IMR-90 (cell line): Measurements from ENCODE around the gene TEKT1. TPM values are rescaled to one million over a fixed set of nuclear protein-coding genes. Genes with fewer than 3 reads are reported as not detected.

Experiments
- ATAC-seq: fragments of 200-7000 bp; cut with Tn5 transposase; 2 replicates; pipeline ENCODE4 v1.9.1; 2020; ENCODE audit warnings: low read depth, mild to moderate bottlenecking, moderate library complexity
- BruUV-seq: library from RNA; stranded (reverse); fragments of 400-500 nt; replicated peaks from 2 replicates; lab custom pipeline; 2021; lab: Mats Ljungman, UMichigan
- CTCF ChIA-PET: fragments of 300-600 bp; formaldehyde crosslinking; extraction: SDS; loops from one replicate; lab custom pipeline; 2021; ENCODE audit warnings: antibody characterized with exemption; lab: Yijun Ruan, JAX
- POLR2A ChIA-PET: fragments of 300-600 bp; sonication (Branson Sonifier 250); formaldehyde crosslinking; loops from one replicate; lab custom pipeline; 2022; ENCODE audit warnings: antibody characterized with exemption; ENCODE audit not compliant: unreplicated experiment; lab: Charles Lee
- DNase-seq: peaks from one replicate; pipeline ENCODE4 v3.0.0; 2013
- H2AFZ ChIP-seq: replicated peaks from 2 replicates; pipeline ENCODE3; 2013; ENCODE audit warnings: low read length, mild to moderate bottlenecking; ENCODE audit not compliant: poor library complexity
- H2AK5ac ChIP-seq: 2 replicates; pipeline ENCODE4 v1.6.1; 2013; ENCODE audit warnings: low read depth, low read length, inconsistent platforms
- H2AK9ac ChIP-seq: replicated peaks from 2 replicates; pipeline ENCODE3; 2013; ENCODE audit warnings: mild to moderate bottlenecking, low read depth, low read length, moderate library complexity; ENCODE audit not compliant: poor library complexity
- H2BK120ac ChIP-seq: 2 replicates; pipeline ENCODE4 v1.6.1; 2013; ENCODE audit warnings: low read depth, low read length, inconsistent platforms
- H2BK15ac ChIP-seq: 3 replicates; pipeline ENCODE4 v1.6.1; 2013; ENCODE audit warnings: low read depth, low read length, inconsistent platforms
- H2BK20ac ChIP-seq: 2 replicates; pipeline ENCODE4 v1.6.1; 2013; ENCODE audit warnings: low read depth, mild to moderate bottlenecking, inconsistent platforms, low read length, moderate library complexity
- H2BK5ac ChIP-seq: 2 replicates; pipeline ENCODE4 v1.6.1; 2013; ENCODE audit warnings: mild to moderate bottlenecking, low read depth, low read length, inconsistent platforms; ENCODE audit not compliant: poor library complexity, severe bottlenecking
- H3K14ac ChIP-seq: replicated peaks from 2 replicates; pipeline ENCODE4 v1.6.1; 2013; ENCODE audit warnings: low read depth, low read length, inconsistent platforms
- H3K18ac ChIP-seq: 2 replicates; pipeline ENCODE4 v1.6.1; 2013; ENCODE audit warnings: low read depth, low read length, control low read depth
- H3K23ac ChIP-seq: 2 replicates; pipeline ENCODE4 v1.6.1; 2013; ENCODE audit warnings: low read depth, low read length, inconsistent platforms
- H3K27ac ChIP-seq: 2 replicates; pipeline ENCODE4 v1.5.1; 2013; ENCODE audit warnings: mild to moderate bottlenecking, control low read depth, low read length; ENCODE audit not compliant: insufficient read depth
- H3K27me3 ChIP-seq: 2 replicates; pipeline ENCODE4 v1.6.1; 2013; ENCODE audit warnings: low read length; ENCODE audit not compliant: control insufficient read depth, insufficient read depth
- H3K36me3 ChIP-seq: 2 replicates; pipeline ENCODE4 v1.6.1; 2013; ENCODE audit warnings: low read length, mixed read lengths; ENCODE audit not compliant: control insufficient read depth, insufficient read depth
- H3K4ac ChIP-seq: 2 replicates; pipeline ENCODE4 v1.6.1; 2013; ENCODE audit warnings: low read depth, low read length, inconsistent platforms
- H3K4me1 ChIP-seq: 2 replicates; pipeline ENCODE4 v1.6.1; 2013; ENCODE audit warnings: low read length, mixed read lengths; ENCODE audit not compliant: control insufficient read depth, insufficient read depth
- H3K4me2 ChIP-seq: 2 replicates; pipeline ENCODE4 v1.6.1; 2013; ENCODE audit warnings: low read depth, mild to moderate bottlenecking, control low read depth, low read length, moderate library complexity
- H3K4me3 ChIP-seq: 2 replicates; pipeline ENCODE4 v1.5.1; 2013; ENCODE audit warnings: low read depth, mild to moderate bottlenecking, control low read depth, low read length, moderate library complexity; ENCODE audit not compliant: insufficient read depth
- H3K56ac ChIP-seq: 2 replicates; pipeline ENCODE4 v1.6.1; 2013; ENCODE audit warnings: low read length, inconsistent platforms; ENCODE audit not compliant: insufficient read depth; ENCODE audit errors: extremely low read depth
- H3K79me1 ChIP-seq, 2 experiments: 2 replicates each; pipeline ENCODE4 v1.6.1; 2013; ENCODE audit warnings: low read length in 2 of 2, inconsistent platforms in 1 of 2, low read depth in 1 of 2
- H3K9ac ChIP-seq: 2 replicates; pipeline ENCODE4 v1.6.1; 2013; ENCODE audit warnings: low read depth, low read length, control low read depth
- H3K9me1 ChIP-seq: 2 replicates; pipeline ENCODE4 v1.6.1; 2013; ENCODE audit warnings: low read length, inconsistent platforms; ENCODE audit not compliant: insufficient read depth
- H3K9me3 ChIP-seq: 2 replicates; pipeline ENCODE4 v1.6.1; 2013; ENCODE audit warnings: low read length; ENCODE audit not compliant: control insufficient read depth, insufficient read depth
- H4K20me1 ChIP-seq: 2 replicates; pipeline ENCODE4 v1.6.1; 2013; ENCODE audit warnings: low read length, inconsistent platforms; ENCODE audit not compliant: insufficient read depth
- H4K5ac ChIP-seq: 2 replicates; pipeline ENCODE4 v1.6.1; 2013; ENCODE audit warnings: mild to moderate bottlenecking, low read depth, low read length, control low read depth
- H4K8ac ChIP-seq, 2 experiments: 2 replicates each; pipeline ENCODE4 v1.6.1; 2013; ENCODE audit warnings: low read depth in 2 of 2, low read length in 2 of 2, control low read depth in 1 of 2, inconsistent platforms in 1 of 2
- H4K91ac ChIP-seq: 2 replicates; pipeline ENCODE4 v1.6.1; 2013; ENCODE audit warnings: low read depth, low read length, inconsistent platforms; ENCODE audit not compliant: insufficient read depth
- BHLHE40 ChIP-seq: fragments of 150-350 bp; IDR thresholded peaks from 2 replicates; pipeline ENCODE4 v1.6.1; 2016; ENCODE audit warnings: mild to moderate bottlenecking, low read depth, low read length
- CEBPB ChIP-seq: IDR thresholded peaks from 2 replicates; pipeline ENCODE4 v1.6.1; 2012; ENCODE audit warnings: low read depth, low read length, improper control_type of control experiment
- CHD1 ChIP-seq: IDR thresholded peaks from 2 replicates; pipeline ENCODE4 v1.6.1; 2012; ENCODE audit warnings: low read depth, low read length, improper control_type of control experiment
- FOS ChIP-seq: fragments of 150-350 bp; IDR thresholded peaks from 2 replicates; pipeline ENCODE4 v1.6.1; 2016; ENCODE audit warnings: low read depth, low read length
- MAFK ChIP-seq: IDR thresholded peaks from 2 replicates; pipeline ENCODE4 v1.6.1; 2012; ENCODE audit warnings: low read depth, low read length, improper control_type of control experiment
- MAZ ChIP-seq: IDR thresholded peaks from 2 replicates; pipeline ENCODE4 v1.6.1; 2012; ENCODE audit warnings: low read depth, mild to moderate bottlenecking, low read length, improper control_type of control experiment, moderate library complexity, borderline replicate concordance
- MXI1 ChIP-seq: IDR thresholded peaks from 2 replicates; pipeline ENCODE4 v1.6.1; 2012; ENCODE audit warnings: low read depth, mild to moderate bottlenecking, low read length, moderate library complexity, borderline replicate concordance
- NFE2L2 ChIP-seq: fragments of 150-350 bp; IDR thresholded peaks from 2 replicates; pipeline ENCODE4 v1.6.1; 2016; ENCODE audit warnings: low read depth, mild to moderate bottlenecking, low read length
- POLR2A ChIP-seq: IDR thresholded peaks from 2 replicates; pipeline ENCODE4 v1.6.1; 2012; ENCODE audit warnings: mild to moderate bottlenecking, low read depth, low read length
- RAD21 ChIP-seq: IDR thresholded peaks from 2 replicates; pipeline ENCODE4 v1.6.1; 2012; ENCODE audit warnings: low read length, improper control_type of control experiment
- RCOR1 ChIP-seq: IDR thresholded peaks from 2 replicates; pipeline ENCODE4 v1.6.1; 2012; ENCODE audit warnings: mild to moderate bottlenecking, low read length, improper control_type of control experiment; ENCODE audit not compliant: insufficient replicate concordance
- RFX5 ChIP-seq: IDR thresholded peaks from 2 replicates; pipeline ENCODE4 v1.8.0; 2012; ENCODE audit warnings: low read depth, mild to moderate bottlenecking, low read length, moderate library complexity
- SMC3 ChIP-seq: fragments of 150-350 bp; IDR thresholded peaks from 2 replicates; pipeline ENCODE4 v1.6.1; 2016; ENCODE audit warnings: low read depth, mild to moderate bottlenecking, antibody characterized with exemption, low read length, moderate library complexity
- dilution Hi-C: fragments of 300-500 bp; cut with HindIII; formaldehyde crosslinking; loops from one replicate; pipeline ENCODE4 v1.14.3; 2018; ENCODE audit warnings: low sequenced_read_pairs; ENCODE audit not compliant: unreplicated experiment
- in situ Hi-C: fragments of 300-500 bp; cut with MboI; formaldehyde crosslinking; loops from 3 replicates; pipeline ENCODE4 v1.14.3; 2019; ENCODE audit warnings: low sequenced_read_pairs, inconsistent platforms, mixed read lengths
- intact Hi-C: fragments of 100-400 bp; cut with micrococcal nuclease; formaldehyde crosslinking; loops from 2 replicates; pipeline ENCODE4 v1.10.0; 2022
- polyA plus RNA-seq, 3 experiments: library from polyadenylated mRNA; depleted of rRNA; stranded (reverse); fragments of >200 nt; gene quantifications; 2 replicates each; pipeline ENCODE4 v1.2.3, GENCODE V29; 2012; ENCODE audit warnings: low replicate concordance in 1 of 3
- total RNA-seq: library from RNA; depleted of rRNA; stranded (reverse); fragments of >200 nt; gene quantifications from 2 replicates; pipeline ENCODE4 v1.2.3, GENCODE V29; 2012
- TF ChIP-seq, protein P1 (sequence below): fragments of 150-350 bp; IDR thresholded peaks from 2 replicates; pipeline ENCODE4 v1.6.1; 2016; ENCODE audit warnings: low read depth, mild to moderate bottlenecking, low read length, moderate library complexity, borderline replicate concordance

The TEKT1 gene
- total and polyA plus RNA-seq, 2 of the 4 experiments (the other 2 are of a cell fraction), result not detected

DNA sequence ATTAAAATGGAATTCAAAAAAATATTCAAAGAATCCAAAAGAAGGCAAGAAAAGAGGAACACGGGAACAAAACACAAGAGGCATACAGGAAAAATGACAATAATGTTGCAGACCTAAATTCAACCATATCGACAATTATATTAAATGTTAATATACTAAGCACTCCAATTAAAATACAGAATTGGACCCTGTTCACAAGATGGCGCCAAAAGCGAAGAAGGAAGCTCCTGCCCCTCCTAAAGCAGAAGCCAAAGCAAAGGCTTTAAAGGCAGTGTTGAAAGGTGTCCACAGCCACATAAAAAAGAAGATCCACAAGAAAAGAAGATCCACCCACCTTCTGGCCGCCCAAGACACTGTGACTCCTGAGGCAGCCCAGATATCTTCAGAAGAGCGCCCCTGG is 82.0 kb downstream of the TEKT1 start (continued):
- TF ChIP-seq SMC3 (no peak), MAZ (no peak), POLR2A (no peak), CEBPB (no peak)

DNA sequence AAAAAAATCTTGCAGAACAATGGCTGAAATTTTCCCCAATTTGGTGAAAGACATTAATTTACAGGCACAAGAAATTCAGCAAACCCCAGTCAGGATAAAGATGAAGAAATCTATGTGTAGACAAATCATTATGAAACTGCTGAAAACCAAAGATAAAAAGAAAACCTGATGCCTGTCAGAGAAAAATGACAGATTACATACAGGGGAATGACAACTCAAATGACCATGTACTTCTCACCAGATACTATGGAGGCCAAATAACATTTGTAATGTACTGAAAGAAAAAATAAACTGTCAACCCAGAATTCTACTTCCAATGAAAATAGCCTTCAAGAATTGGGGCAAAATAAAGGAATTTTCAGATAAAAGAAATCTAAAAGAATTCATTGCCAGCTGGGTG is 82.9 kb downstream of the TEKT1 start:
- Histone ChIP-seq H3K9me3 (0 out of 2 replicates have a peak, but pooled peaks cover 1% of the 10 kb centered on the region), H3K14ac (no peak overlapping the region), H3K56ac (no peak overlapping the region), H2BK5ac (no peak overlapping the region), H3K4ac (no peak overlapping the region), H2BK15ac (no peak overlapping the region), H3K27me3 (0 out of 2 replicates have a peak, but pooled peaks cover under 1% of the 10 kb centered on the region), H3K4me1 (peaks cover 13% of the 10 kb centered on the region), H2BK120ac (no peak overlapping the region), H3K4me3 (no peak overlapping the region), H4K91ac (no peak overlapping the region), H3K36me3 (no peaks in the 10 kb centered on the region), H3K9me1 (peaks cover 8% of the 10 kb centered on the region), H2AK5ac (no peak overlapping the region), H3K23ac (no peak overlapping the region), H4K8ac (no peak overlapping the region), H3K79me1 (no peaks in the 10 kb centered on the region), H3K9ac (no peak overlapping the region), H2AK9ac (no peak overlapping the region), H2AFZ (no peak overlapping the region), H3K4me2 (no peak overlapping the region), H4K20me1 (no peaks in the 10 kb centered on the region), H3K18ac (no peak overlapping the region), H4K5ac (no peak overlapping the region), H2BK20ac (no peak overlapping the region), H3K27ac (no peak overlapping the region)
- DNase-seq, result no peak
- ChIA-PET POLR2A (no interaction called here), CTCF (no interaction called here)
- no peak for ATAC-seq
- BruUV-seq, result no TSS peak
- intact Hi-C loops (no loop called here), dilution Hi-C loops (no loop called here), in situ Hi-C loops (no loop called here)
- TF ChIP-seq RFX5 (no peak), MXI1 (no peak), BHLHE40 (no peak), CEBPB (no peak), MAFK (no peak), RCOR1 (no peak), FOS (no peak), NFE2L2 (no peak), CHD1 (no peak), MAZ (no peak), RAD21 (no peak)
- TF ChIP-seq, protein P1, sequence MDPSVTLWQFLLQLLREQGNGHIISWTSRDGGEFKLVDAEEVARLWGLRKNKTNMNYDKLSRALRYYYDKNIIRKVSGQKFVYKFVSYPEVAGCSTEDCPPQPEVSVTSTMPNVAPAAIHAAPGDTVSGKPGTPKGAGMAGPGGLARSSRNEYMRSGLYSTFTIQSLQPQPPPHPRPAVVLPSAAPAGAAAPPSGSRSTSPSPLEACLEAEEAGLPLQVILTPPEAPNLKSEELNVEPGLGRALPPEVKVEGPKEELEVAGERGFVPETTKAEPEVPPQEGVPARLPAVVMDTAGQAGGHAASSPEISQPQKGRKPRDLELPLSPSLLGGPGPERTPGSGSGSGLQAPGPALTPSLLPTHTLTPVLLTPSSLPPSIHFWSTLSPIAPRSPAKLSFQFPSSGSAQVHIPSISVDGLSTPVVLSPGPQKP, result no peak
